Measurements from ENCODE around the gene ASIC2.

ASIC2 gene

DNA sequence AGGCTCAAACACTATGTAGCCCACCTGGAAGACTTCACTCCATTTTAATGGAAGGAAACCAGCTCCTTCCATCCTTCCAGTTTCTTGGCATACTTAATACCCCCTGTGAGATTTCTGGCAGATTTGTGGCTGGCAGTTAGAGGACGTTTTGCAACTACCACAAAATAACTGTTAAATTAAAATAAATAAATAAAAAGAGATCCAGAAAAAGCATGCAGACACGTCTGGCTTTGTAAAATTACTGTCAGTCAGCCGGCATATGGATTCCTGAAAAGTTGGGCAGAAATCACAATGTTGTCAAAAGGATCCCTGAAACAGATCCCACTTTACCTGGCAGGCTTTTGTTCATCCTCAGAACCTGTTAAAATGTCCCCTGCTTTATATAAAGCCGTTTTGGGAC, 113.9 kb downstream of the ASIC2 start:
- TF ChIP-seq ZFX (IDR thresholded peaks at IDR 0.05; ENCODE audit: borderline replicate concordance), result no peak
- TF ChIP-seq, protein P1, sequence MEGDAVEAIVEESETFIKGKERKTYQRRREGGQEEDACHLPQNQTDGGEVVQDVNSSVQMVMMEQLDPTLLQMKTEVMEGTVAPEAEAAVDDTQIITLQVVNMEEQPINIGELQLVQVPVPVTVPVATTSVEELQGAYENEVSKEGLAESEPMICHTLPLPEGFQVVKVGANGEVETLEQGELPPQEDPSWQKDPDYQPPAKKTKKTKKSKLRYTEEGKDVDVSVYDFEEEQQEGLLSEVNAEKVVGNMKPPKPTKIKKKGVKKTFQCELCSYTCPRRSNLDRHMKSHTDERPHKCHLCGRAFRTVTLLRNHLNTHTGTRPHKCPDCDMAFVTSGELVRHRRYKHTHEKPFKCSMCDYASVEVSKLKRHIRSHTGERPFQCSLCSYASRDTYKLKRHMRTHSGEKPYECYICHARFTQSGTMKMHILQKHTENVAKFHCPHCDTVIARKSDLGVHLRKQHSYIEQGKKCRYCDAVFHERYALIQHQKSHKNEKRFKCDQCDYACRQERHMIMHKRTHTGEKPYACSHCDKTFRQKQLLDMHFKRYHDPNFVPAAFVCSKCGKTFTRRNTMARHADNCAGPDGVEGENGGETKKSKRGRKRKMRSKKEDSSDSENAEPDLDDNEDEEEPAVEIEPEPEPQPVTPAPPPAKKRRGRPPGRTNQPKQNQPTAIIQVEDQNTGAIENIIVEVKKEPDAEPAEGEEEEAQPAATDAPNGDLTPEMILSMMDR (IDR thresholded peaks at IDR 0.05), result no peak
- no peak overlapping the region for H3K27ac ChIP-seq

DNA sequence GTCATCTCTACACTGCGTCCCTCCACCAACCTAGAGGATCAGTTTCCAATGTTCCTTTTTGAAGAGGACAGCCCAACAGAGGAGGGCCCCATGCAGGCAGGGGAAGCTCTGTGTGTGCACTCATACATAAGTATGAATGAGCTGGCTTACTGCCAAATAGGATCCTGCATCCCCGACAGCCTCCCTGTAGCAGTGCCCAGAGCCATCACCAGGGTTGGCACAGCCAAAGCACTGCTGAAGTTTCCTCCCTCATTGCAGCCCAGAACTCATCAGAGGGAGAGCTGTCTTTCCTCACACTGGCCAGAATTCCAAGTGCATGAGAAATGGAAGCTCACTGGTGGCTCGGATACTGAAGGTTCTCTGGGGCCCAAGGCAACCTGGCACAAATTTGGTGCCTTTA, 114.4 kb downstream of the ASIC2 start:
- H3K27ac ChIP-seq, result no peak overlapping the region
- TF ChIP-seq, protein P1 (IDR thresholded peaks at IDR 0.05), result no peak
- no peak for TF ChIP-seq ZFX (IDR thresholded peaks at IDR 0.05; ENCODE audit: borderline replicate concordance)

DNA sequence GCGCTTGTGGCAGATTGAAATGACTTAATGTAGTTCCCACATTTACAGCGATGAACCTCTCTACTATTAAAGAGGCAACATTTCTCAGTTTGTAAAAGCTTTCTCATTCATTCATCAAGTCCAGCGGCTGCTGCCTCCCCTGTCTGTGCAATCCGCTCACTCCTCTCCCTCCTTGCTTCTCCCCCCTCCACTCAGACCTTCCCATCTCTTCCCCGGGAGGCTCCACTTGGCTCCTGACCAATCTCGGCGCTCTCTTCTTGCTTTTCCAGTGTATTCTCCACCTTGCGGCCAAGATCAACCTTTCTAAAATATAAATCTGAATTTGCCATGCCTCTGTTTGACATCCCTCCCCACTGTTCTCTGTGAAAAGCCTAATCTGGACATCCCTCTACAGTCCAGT, 117.5 kb downstream of the ASIC2 start:
- no peak overlapping the region for H3K27ac ChIP-seq
- no peak for TF ChIP-seq ZFX (IDR thresholded peaks at IDR 0.05; ENCODE audit: borderline replicate concordance)
- TF ChIP-seq, protein P1 (IDR thresholded peaks at IDR 0.05), result no peak

DNA sequence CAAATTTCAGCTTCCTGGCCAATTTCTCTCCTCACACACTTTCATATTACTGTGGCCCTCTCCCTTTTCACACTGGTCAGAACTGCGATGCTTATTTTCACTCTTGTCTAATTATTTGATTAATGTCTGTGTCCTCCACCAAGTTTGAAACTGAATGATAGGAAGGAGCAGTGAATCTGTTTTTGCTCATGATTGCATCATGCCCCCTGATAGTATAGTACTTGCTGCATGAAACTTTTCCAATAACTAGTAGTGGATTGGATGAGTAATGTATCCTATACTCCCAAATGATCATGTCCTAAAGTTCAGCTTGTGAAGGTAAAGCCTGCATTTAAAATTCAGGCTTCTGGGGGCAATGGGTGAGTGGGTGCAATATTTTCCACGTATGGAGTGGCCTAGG, 121.2 kb downstream of the ASIC2 start:
- no peak overlapping the region for H3K27ac ChIP-seq
- no peak for TF ChIP-seq ZFX (IDR thresholded peaks at IDR 0.05; ENCODE audit: borderline replicate concordance)
- TF ChIP-seq, protein P1 (IDR thresholded peaks at IDR 0.05), result no peak

DNA sequence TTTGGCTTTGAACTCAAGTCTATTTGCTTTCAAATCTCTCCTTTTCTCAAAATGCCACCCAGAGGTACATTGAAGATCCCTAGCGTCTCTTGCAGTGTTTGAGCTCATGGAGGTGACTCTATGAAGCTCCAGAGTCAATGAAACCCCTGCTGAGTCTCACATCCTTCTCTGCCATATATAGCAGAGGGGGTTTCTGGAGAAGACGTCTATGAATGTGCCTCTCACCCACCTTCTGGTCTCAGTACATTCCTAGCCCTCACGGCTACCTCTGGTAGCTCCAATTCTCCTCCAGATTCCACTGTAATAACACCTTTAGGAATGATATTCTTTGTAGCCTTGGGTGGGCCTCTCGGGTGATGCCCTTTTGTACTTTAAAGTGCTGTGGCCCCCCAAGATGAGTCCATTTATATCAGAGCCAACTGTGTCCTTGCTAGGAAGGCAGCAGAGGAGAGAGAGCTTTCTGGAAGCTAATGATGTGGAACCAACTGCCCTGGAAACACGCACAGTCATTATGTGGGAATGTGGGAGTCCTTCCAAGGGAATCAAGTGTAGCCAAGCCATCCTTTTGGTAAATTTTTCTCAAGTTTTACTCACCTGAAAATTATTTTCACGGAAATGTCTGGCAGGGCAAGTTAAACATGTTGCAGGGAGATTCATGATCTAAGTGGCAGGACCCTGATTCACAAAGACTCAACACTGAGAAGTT, 123.4 kb downstream of the ASIC2 start:
- no peak for TF ChIP-seq ZFX (IDR thresholded peaks at IDR 0.05; ENCODE audit: borderline replicate concordance)
- TF ChIP-seq, protein P1 (IDR thresholded peaks at IDR 0.05), result no peak
- H3K27ac ChIP-seq, result no peak overlapping the region

DNA sequence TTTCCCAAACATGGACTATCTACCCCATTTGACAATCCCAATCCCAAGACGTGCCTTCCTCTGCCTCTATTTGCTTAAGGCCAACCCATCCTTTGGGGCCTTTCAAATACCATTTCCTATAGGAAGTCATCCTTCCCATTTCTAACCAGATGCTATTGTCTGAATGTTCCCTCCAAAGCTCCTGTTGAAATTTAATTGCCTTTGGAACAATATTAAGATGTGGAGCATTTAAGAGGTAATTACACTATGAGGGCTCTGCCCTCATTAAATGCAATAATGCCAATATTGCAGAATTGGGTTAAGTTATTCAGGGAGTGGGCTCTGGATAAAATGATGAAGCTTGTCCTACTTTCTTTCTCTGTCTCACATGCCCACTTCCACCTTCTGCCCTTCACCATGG, 125.4 kb downstream of the ASIC2 start:
- no peak overlapping the region for H3K27ac ChIP-seq
- no peak for TF ChIP-seq ZFX (IDR thresholded peaks at IDR 0.05; ENCODE audit: borderline replicate concordance)
- TF ChIP-seq, protein P1 (IDR thresholded peaks at IDR 0.05), result no peak

DNA sequence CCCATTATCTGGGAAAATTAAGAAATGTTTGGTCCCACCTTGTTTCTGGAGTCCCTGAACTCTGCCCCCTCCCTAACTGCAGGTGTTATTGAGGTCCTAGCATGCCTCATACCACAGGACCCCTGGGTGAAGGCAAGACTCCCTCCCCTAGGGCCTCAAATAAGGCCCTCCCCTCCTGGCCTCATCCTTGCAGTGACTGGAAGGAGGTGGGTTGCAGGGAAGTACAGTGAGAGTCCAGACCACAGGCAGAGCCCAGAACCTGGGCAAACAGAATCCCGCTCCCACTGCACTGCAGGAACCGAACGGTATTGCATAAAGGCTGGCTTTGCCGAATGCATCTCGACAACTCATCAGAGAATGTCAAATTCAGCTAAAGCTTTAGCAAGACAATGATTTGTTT, 126.6 kb downstream of the ASIC2 start:
- no peak overlapping the region for H3K27ac ChIP-seq
- TF ChIP-seq ZFX (IDR thresholded peaks at IDR 0.05; ENCODE audit: borderline replicate concordance), result no peak
- TF ChIP-seq, protein P1 (IDR thresholded peaks at IDR 0.05), result no peak
